HG02623 (cell line): ENCODE measurements around the gene PCDHA1.
"Not testable (repeated sequence)": the region's sequence is repeated elsewhere in the genome, so short reads cannot be mapped to it uniquely, and the experiment has no call there.

Experiments used
- ATAC-seq: cut with Tn5 transposase; IDR thresholded peaks from one replicate; pipeline ENCODE4 v1.9.1; 2021; ENCODE audit warnings: moderate library complexity; ENCODE audit not compliant: unreplicated experiment

Gene PCDHA1

GRCh38 chr5:140785905-140786686 is at the start of gene PCDHA1:
TSS of gene PCDHA1 (plus strand) at chr5:140786140.
- ATAC-seq = no peak

GRCh38 chr5:140737486-140737885 is 48.5 kb upstream of the PCDHA1 start:
- no peak for ATAC-seq

DNA sequence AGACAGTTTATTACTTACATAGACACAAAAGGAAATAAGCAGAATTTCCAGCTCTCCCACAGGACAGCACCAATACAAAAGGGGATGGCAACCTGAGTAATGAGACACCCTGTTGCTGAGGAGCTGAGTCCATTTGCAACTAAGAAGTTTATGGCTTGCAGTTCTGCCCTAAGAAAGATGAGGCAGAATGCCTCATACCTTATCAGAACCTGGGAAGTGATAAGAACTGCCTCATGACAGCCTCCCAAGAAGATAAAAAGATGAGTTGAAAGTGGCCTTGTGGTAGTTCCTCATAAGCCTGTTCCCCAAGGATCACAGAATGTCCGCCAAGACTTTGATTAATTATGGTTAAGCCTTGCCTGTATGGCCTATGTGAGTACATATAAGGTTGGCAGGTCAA is 44.0 kb upstream of the PCDHA1 start:
- ATAC-seq = no peak

GRCh38 chr5:140753561-140753960 is 32.4 kb upstream of the PCDHA1 start:
- ATAC-seq = no peak

DNA sequence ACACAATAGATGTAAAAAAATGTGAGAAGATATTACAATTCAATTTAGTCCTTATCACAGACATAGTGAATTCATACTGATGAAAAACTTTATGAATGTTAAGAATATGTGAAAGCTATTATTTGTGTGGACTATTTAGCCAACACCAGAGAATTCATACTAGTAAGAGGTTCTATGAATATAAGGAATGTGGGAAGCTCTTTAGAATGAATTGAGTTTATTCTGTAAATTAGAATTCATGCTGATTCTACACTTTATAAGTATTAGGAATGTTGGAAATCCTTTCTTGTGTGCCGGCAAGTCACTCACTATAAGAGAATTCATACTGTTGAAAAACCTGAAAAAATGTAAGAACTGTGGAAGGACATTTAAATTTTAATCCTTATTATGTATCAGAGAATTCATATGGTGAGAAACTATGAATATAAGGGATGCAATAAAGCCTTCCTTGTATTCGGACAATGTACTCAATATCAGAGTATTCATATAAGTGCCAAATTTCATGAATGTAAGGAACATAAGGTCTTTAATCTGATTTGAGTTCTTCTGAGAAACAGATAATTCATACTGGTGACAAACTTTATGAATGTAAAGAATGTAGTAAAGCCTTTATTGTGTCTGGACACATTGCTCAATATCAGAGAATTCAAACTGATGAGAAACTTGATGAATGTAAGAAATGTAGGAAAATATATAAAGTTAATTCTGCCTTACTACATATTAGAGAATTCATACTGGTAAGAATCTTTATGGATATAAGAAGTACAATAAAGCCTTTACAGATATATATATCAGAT is 21.6 kb upstream of the PCDHA1 start:
- ATAC-seq = no peak

GRCh38 chr5:140767444-140767843 is 18.5 kb upstream of the PCDHA1 start:
- no peak for ATAC-seq

DNA sequence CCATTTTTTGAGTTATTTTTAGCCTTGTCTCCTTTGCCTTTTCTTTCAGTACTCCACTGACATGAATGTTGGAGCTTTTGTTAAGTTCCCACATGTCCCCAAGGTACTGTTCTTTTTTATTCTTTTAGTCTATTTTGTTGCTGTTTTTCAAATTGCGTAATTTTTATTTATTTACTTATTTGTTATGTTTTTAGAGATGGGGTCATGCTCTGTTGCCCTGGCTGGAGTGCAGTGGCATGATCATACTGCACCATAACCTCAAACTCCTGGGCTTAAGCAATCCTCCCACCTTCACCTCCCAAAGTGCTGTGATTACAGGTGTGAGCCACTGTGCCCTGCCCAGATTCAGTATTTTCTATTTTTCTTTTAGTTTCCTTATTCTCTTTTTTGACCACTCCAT is 5.4 kb upstream of the PCDHA1 start:
- no peak for ATAC-seq

DNA sequence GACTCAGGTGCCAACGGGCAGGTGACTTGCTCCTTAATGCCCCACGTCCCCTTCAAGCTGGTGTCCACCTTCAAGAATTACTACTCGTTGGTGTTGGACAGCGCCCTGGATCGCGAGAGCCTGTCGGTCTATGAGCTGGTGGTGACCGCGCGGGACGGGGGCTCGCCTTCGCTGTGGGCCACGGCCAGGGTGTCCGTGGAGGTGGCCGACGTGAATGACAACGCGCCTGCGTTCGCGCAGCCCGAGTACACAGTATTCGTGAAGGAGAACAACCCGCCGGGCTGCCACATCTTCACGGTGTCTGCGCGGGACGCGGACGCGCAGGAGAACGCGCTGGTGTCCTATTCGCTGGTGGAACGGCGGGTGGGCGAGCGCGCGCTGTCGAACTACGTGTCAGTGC is 1.5 kb downstream of the PCDHA1 start:
- not testable (repeated sequence) for ATAC-seq

GRCh38 chr5:140787849-140788504 is 2.0 kb downstream of the PCDHA1 start:
- ATAC-seq = not testable (repeated sequence)

DNA sequence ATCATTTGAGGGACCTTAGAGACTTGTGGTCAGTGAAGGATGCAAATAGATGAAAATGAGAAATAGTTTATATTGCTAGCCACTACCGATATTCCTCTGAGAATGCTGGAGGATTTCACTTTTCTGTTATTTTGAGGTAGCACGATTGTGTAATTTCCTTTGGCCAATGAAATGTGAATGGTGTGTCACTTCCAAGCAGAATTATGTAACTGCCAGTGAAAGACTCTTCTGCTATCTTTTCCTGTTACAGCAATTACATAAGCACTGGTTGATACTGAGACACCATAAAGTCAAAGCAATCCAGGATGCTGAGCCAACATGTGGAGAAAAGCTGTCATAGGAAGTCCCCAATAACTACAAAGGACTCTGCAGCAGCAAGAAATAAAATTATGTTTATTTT is 5.1 kb downstream of the PCDHA1 start:
- ATAC-seq = no peak

GRCh38 chr5:140794595-140795258 is 8.8 kb downstream of the PCDHA1 start, which contains the start of gene PCDHA2:
TSS of gene PCDHA2 (plus strand) at chr5:140794852.
- ATAC-seq = no peak

DNA sequence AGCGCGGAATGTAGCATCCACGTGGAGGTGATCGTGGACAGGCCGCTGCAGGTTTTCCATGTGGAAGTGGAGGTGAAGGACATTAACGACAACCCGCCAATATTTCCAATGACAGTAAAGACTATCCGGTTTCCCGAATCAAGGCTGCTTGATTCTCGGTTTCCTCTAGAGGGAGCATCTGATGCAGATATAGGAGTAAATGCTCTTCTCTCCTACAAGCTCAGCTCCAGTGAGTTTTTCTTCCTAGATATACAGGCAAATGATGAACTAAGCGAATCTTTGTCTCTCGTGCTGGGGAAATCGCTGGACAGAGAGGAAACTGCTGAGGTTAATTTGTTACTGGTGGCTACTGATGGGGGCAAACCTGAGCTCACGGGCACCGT is 9.3 kb downstream of the PCDHA1 start:
- ATAC-seq = no peak

DNA sequence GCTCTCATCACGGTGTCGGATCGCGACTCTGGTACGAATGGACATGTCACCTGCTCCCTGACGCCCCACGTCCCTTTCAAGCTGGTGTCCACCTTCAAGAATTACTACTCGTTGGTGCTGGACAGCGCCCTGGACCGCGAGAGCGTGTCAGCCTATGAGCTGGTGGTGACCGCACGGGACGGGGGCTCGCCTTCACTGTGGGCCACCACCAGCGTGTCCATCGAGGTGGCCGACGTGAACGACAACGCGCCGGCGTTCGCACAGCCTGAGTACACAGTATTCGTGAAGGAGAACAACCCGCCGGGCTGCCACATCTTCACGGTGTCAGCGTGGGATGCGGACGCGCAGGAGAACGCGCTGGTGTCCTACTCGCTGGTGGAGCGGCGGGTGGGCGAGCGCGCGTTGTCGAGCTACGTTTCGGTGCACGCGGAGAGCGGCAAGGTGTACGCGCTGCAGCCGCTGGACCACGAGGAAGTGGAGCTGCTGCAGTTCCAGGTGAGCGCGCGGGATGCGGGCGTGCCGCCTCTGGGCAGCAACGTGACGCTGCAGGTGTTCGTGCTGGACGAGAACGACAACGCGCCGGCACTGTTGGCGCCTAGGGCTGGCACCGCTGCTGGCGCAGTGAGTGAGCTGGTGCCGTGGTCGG is 10.3 kb downstream of the PCDHA1 start:
- ATAC-seq = not testable (repeated sequence)

- ATAC-seq = no peak
These were observed 10.8 kb downstream of the PCDHA1 start for GRCh38 chr5:140796718-140797095.

- ATAC-seq = no peak
These were observed 15.0 kb downstream of the PCDHA1 start, which contains the start of gene PCDHA3 for GRCh38 chr5:140800816-140801493. TSS of gene PCDHA3 (plus strand) at chr5:140801057.

GRCh38 chr5:140801494-140801841 is 15.5 kb downstream of the PCDHA1 start:
- no peak for ATAC-seq

GRCh38 chr5:140802381-140802780 is 16.4 kb downstream of the PCDHA1 start:
- ATAC-seq = not testable (repeated sequence)

DNA sequence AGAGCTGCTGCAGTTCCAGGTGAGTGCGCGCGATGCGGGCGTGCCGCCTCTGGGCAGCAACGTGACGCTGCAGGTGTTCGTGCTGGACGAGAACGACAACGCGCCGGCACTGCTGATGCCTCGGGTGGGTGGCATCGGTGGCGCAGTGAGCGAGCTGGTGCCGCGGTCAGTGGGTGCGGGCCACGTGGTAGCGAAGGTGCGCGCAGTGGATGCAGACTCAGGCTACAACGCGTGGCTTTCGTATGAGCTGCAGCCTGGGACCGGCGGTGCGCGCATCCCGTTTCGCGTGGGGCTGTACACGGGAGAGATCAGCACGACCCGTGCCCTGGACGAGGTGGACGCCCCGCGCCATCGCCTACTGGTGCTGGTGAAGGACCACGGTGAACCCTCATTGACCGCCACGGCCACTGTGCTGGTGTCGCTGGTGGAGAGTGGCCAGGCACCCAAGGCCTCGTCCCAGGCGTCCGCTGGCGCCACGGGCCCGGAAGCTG is 16.9 kb downstream of the PCDHA1 start:
- ATAC-seq = no peak

GRCh38 chr5:140806834-140807775 is 21.2 kb downstream of the PCDHA1 start, which contains the start of gene PCDHA4:
TSS of gene PCDHA4 (plus strand) at chr5:140807068.
- no peak for ATAC-seq
